ENCODE data around the gene KDM3B.
"Not testable (repeated sequence)": the region's sequence is repeated elsewhere in the genome, so short reads cannot be mapped to it uniquely, and the experiment has no call there.

KDM3B gene

DNA sequence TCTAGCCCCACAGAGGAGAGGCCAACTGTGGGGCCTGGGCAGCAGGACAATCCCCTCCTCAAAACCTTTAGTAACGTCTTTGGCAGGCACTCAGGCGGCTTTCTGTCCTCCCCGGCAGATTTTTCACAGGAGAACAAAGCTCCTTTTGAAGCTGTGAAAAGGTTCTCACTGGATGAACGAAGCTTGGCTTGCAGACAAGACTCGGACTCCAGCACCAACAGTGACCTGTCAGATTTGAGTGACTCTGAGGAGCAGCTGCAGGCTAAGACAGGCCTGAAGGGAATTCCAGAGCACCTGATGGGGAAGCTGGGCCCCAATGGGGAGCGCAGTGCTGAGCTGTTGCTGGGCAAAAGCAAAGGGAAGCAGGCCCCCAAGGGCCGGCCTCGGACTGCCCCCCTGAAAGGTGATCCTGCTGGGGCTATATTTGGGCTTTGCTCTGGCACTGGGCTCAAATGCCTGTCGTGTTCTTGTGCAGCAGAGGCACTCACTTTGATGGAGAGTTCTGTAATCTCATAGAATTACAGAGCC, 39.4 kb downstream of the KDM3B start:
- Histone ChIP-seq H3K9me3 (ENCODE audit: control insufficient read depth, low read length) (no peaks in the 10 kb centered on the region), H3K36me3 (ENCODE audit: control insufficient read depth, insufficient read depth, low read length) (peaks cover 76% of the 10 kb centered on the region), H3K4me3 (ENCODE audit: extremely low read depth, insufficient read depth, low read length, poor library complexity, severe bottlenecking) (no peak overlapping the region), H3K27ac (ENCODE audit: low read depth, low read length, severe bottlenecking) (no peak overlapping the region), H3K4me1 (ENCODE audit: control insufficient read depth, insufficient read depth, low read length, poor library complexity, severe bottlenecking) (no peaks in the 10 kb centered on the region)
- 91 to 96% methylated on average over 9 of the region's 9 CpGs for whole genome bisulfite sequencing, 2 experiments (ENCODE audit: insufficient coverage in 2 of 2)

DNA sequence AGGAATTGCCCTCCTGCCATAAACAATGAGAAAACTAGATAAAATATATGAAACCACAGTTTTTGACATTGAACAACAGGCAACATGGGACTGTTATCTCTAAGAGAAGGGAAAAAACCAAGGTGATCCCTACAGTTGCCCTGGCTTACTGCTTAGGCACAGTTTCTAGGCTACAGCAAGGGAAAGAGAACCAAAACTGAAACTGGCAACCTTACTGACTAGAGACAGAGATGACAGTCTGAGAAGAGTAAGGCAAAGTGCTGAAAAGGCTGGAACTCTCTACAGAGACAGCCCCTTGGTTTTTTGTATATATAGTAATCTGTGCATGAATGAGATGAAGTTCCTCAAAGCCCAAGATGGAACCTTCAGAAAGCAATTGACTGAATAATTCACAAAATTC, 50.2 kb downstream of the KDM3B start:
- no peak overlapping the region for H3K4me3 ChIP-seq (ENCODE audit: extremely low read depth, insufficient read depth, low read length, poor library complexity, severe bottlenecking)
- H3K36me3 ChIP-seq (ENCODE audit: control insufficient read depth, insufficient read depth, low read length) = peaks cover 94% of the 10 kb centered on the region
- H3K9me3 ChIP-seq (ENCODE audit: control insufficient read depth, low read length) = no peaks in the 10 kb centered on the region
- no peaks in the 10 kb centered on the region for H3K4me1 ChIP-seq (ENCODE audit: control insufficient read depth, insufficient read depth, low read length, poor library complexity, severe bottlenecking)
- no peak overlapping the region for H3K27ac ChIP-seq (ENCODE audit: low read depth, low read length, severe bottlenecking)

DNA sequence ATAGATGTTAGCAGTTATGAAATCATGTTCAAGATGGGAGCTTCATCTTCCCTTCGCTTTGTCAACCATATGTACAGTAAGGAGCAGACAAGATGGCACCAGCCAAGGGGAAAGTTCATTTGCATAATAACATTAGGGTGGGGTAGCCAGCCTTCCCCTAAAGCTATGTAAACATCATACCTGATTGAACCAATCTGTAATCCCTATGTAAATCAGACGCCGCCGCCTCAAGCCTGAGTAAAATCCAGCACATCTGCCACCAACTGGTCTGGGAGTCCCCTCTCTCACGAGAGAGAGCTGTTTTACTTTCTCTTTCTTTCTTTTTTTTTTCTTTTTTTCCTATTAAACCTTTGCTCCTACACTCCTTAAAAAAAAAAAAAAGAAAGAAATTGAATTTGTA, 55.5 kb downstream of the KDM3B start:
- Histone ChIP-seq H3K27ac (ENCODE audit: low read depth, low read length, severe bottlenecking) (no peak overlapping the region), H3K4me3 (ENCODE audit: extremely low read depth, insufficient read depth, low read length, poor library complexity, severe bottlenecking) (no peak overlapping the region), H3K4me1 (ENCODE audit: control insufficient read depth, insufficient read depth, low read length, poor library complexity, severe bottlenecking) (no peaks in the 10 kb centered on the region), H3K36me3 (ENCODE audit: control insufficient read depth, insufficient read depth, low read length) (peaks cover 74% of the 10 kb centered on the region), H3K9me3 (ENCODE audit: control insufficient read depth, low read length) (no peaks in the 10 kb centered on the region)
- WGBS, 2 experiments (ENCODE audit: insufficient coverage in 2 of 2) = 95 to 100% methylated on average over 1 to 4 of the region's 5 CpGs

DNA sequence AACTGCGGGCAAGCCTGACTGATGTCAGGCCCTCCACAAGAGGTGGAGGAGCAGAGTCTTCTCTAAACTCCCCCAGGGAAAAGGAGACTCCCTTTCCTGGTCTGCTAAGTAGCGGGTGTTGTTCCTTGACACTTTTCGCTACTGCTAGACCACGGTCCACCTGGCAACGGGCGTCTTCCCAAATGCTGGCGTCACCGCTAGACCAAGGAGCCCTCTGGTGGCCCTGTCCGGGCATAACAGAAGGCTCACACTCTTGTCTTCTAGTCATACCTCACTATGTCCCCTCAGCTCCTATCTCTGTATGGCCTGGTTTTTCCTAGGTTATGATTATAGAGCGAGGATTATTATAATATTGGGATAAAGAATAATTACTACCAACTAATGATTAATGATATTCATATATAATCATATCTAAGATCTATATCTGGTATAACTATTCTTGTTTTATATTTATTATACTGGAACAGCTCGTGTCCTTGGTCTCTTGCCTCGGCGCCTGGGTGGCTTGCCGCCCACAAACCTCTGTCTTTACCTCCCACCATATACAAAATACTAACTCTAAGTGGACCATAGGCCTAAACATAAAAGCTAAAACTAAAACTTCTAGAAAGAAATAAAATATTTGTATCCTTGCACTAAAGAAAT, 58.6 kb downstream of the KDM3B start:
- H3K36me3 ChIP-seq (ENCODE audit: control insufficient read depth, insufficient read depth, low read length) = peaks cover 77% of the 10 kb centered on the region
- H3K4me3 ChIP-seq (ENCODE audit: extremely low read depth, insufficient read depth, low read length, poor library complexity, severe bottlenecking); H3K4me1 ChIP-seq (ENCODE audit: control insufficient read depth, insufficient read depth, low read length, poor library complexity, severe bottlenecking); H3K27ac ChIP-seq (ENCODE audit: low read depth, low read length, severe bottlenecking); H3K9me3 ChIP-seq (ENCODE audit: control insufficient read depth, low read length): not testable (repeated sequence)
- 89 to 94% methylated on average over 6 to 7 of the region's 14 CpGs for WGBS, 2 experiments (ENCODE audit: insufficient coverage in 2 of 2)

DNA sequence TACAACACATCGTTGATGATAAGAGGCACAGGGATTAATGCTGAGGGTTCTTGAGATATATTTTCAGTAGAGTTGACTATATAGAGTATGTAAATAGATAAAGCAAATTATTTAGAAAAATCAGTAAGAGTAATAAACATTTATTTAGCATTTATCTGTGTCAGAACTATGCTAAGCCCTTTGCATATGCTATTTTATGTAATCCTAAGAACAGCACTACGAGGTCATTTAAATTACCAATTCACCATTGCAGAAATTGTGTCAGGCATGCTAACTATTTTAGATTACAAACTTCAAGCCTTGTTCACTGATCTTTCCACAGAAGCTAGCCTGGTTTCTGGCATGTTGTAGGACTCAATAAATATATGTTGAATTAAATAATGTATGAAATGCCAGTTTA, 66.0 kb downstream of the KDM3B start:
- H3K27ac ChIP-seq (ENCODE audit: low read depth, low read length, severe bottlenecking) = no peak overlapping the region
- WGBS, 2 experiments (ENCODE audit: insufficient coverage in 2 of 2) = 100% methylated on average over 1 of the region's 2 CpGs; no CpG with 5 or more reads in 1 of the 2 experiments
- H3K36me3 ChIP-seq (ENCODE audit: control insufficient read depth, insufficient read depth, low read length) = peaks cover 93% of the 10 kb centered on the region

DNA sequence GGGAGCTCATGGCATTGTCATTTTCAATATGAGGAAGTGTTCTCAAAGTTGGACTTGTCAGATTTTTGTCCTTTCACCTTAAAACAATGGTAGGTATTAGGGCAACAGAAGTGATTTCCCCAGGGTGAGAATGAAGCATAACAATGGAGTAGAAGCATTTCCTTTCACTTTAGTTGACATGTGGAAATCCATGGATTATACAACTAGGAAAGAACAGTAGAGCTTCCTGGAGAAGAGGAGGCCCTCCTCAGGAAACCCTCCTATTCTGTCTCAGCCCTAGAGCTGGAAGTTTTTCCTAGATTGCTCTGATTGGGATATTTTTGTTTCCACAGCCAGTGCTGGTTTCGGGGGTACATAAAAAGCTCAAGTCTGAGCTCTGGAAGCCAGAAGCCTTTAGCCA, 72.6 kb downstream of the KDM3B start:
- H3K4me3 ChIP-seq (ENCODE audit: extremely low read depth, insufficient read depth, low read length, poor library complexity, severe bottlenecking) = no peak overlapping the region
- no peaks in the 10 kb centered on the region for H3K9me3 ChIP-seq (ENCODE audit: control insufficient read depth, low read length)
- H3K27ac ChIP-seq (ENCODE audit: low read depth, low read length, severe bottlenecking) = no peak overlapping the region
- no peaks in the 10 kb centered on the region for H3K4me1 ChIP-seq (ENCODE audit: control insufficient read depth, insufficient read depth, low read length, poor library complexity, severe bottlenecking)
- peaks cover 92% of the 10 kb centered on the region for H3K36me3 ChIP-seq (ENCODE audit: control insufficient read depth, insufficient read depth, low read length)
- WGBS, 2 experiments (ENCODE audit: insufficient coverage in 2 of 2) = 100% methylated on average over 1 of the region's 1 CpG; no CpG with 5 or more reads in 1 of the 2 experiments

More for the DNA sequence above, 66.0 kb downstream of the KDM3B start:
- Histone ChIP-seq H3K4me3 (ENCODE audit: extremely low read depth, insufficient read depth, low read length, poor library complexity, severe bottlenecking) (no peak overlapping the region), H3K9me3 (ENCODE audit: control insufficient read depth, low read length) (no peaks in the 10 kb centered on the region), H3K4me1 (ENCODE audit: control insufficient read depth, insufficient read depth, low read length, poor library complexity, severe bottlenecking) (no peaks in the 10 kb centered on the region)

DNA sequence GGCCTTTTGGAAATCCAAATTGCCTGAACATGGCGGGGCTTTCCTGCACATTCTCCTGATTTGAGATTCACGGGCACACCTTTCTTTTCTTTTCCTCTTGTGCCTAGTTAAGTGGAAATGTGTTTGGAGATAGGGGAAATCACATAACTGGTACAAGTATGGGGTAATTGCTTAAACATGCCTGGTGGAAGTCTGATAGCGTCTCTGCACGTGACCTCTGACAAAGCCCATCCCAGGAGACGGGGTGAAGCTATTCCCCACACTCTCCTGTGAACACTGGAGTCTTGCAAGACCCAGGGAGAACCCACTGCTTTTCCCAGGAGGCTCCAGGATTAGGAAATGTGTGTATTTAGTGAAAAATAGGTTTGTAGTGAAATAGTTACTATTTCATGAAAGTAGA, 83.5 kb downstream of the KDM3B start:
- 83 to 100% methylated on average over 2 to 3 of the region's 5 CpGs for WGBS, 2 experiments (ENCODE audit: insufficient coverage in 2 of 2)
- H3K9me3 ChIP-seq (ENCODE audit: control insufficient read depth, low read length) = no peaks in the 10 kb centered on the region
- H3K27ac ChIP-seq (ENCODE audit: low read depth, low read length, severe bottlenecking) = no peak overlapping the region
- H3K4me3 ChIP-seq (ENCODE audit: extremely low read depth, insufficient read depth, low read length, poor library complexity, severe bottlenecking) = no peak overlapping the region
- H3K36me3 ChIP-seq (ENCODE audit: control insufficient read depth, insufficient read depth, low read length) = peaks cover 50% of the 10 kb centered on the region
- H3K4me1 ChIP-seq (ENCODE audit: control insufficient read depth, insufficient read depth, low read length, poor library complexity, severe bottlenecking) = peaks cover 7% of the 10 kb centered on the region

DNA sequence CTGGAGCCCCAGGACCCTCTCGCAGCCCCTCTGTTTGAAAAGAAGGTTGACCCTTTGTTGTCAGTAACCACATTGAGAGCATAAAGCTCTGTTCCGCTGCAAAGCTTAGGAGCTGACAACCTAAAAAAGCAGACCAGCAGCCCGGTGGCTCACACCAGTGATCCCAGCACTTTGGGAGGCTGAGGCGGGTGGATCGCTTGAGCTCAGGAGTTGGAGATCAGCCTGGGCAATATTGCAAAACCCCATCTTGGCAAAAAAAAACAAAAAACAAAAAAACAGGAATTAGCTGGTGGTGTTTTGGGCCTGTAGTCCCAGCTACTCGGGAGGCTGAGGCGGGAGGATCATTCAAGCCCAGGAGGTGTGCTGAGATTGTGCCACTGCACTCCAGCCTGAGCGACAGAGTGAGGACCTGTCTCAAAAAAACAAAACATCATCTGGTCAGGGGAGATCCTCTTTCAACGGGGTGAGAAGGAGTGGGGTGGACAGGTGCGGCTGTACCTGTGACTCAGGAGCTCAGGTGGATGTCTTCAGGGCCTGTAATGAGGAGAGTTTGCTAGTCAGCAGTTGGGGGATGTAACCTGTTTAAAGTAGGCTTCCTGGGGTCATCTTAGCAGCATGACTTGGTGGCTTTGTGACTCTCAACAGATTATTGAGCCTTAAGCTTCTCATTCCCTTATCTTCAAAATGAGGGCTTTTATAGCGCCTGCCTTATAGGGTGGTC, 85.7 kb downstream of the KDM3B start:
- H3K4me1 ChIP-seq (ENCODE audit: control insufficient read depth, insufficient read depth, low read length, poor library complexity, severe bottlenecking) = peaks cover 7% of the 10 kb centered on the region
- H3K36me3 ChIP-seq (ENCODE audit: control insufficient read depth, insufficient read depth, low read length) = peaks cover 31% of the 10 kb centered on the region
- H3K9me3 ChIP-seq (ENCODE audit: control insufficient read depth, low read length) = no peaks in the 10 kb centered on the region
- H3K4me3 ChIP-seq (ENCODE audit: extremely low read depth, insufficient read depth, low read length, poor library complexity, severe bottlenecking) = peak overlapping the region; percentile 53
- WGBS, 2 experiments (ENCODE audit: insufficient coverage in 2 of 2) = 77 to 87% methylated on average over 8 to 9 of the region's 11 CpGs
- peak overlapping the region; percentile 29 for H3K27ac ChIP-seq (ENCODE audit: low read depth, low read length, severe bottlenecking)

DNA sequence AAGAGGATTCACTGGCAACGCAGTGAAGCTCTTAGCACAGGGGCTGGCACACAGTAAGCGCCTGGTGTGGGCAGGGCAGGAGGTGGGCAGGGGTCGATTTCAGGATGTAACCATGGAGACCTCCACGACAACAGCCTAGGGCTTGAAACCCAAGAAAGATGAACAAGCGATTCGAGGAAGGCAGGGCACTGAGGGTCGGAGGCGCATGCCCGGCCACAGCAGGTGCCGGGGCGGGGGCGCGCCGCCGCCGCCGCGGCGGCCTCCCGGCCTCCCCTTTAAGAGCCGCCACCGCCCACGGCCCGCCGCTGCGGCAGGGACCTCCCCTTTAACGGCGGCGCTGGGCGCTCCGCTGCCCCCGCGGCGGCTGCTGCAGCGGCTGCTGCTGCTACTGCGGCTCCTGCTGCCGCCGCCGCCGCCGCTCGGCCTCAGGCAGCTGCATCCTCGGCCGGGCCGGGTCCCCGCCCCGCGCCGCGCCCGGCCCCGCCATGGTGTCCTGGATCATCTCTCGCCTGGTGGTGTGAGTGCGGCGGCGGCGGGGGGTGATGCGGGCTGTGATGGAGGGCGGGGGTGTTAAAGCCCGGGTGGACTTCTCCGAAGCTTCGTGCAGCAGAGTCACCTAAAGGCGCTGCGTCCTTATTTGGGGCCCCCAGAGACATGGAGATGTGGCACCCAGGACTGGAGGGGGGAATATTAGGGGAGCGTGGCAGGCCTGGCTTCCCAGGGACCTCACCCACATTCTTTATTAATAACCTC, 86.4 kb downstream of the KDM3B start, which contains the start of gene REEP2:
Gene REEP2, plus strand, starts transcription at position 334 of the 753 bp plus-strand sequence. Its CDS starts 152 bp downstream, at position 486.
- H3K4me1 ChIP-seq (ENCODE audit: control insufficient read depth, insufficient read depth, low read length, poor library complexity, severe bottlenecking) = peaks cover 7% of the 10 kb centered on the region
- no peaks in the 10 kb centered on the region for H3K9me3 ChIP-seq (ENCODE audit: control insufficient read depth, low read length)
- H3K27ac ChIP-seq (ENCODE audit: low read depth, low read length, severe bottlenecking) = peak within 1 kb of the TSS; percentile 29
- peak within 1 kb of the TSS; percentile 53 for H3K4me3 ChIP-seq (ENCODE audit: extremely low read depth, insufficient read depth, low read length, poor library complexity, severe bottlenecking)
- WGBS, 2 experiments (ENCODE audit: insufficient coverage in 2 of 2) = 1 to 3% methylated on average over 17 to 42 of the region's 65 CpGs
- H3K36me3 ChIP-seq (ENCODE audit: control insufficient read depth, insufficient read depth, low read length) = peaks cover 24% of the 10 kb centered on the region

DNA sequence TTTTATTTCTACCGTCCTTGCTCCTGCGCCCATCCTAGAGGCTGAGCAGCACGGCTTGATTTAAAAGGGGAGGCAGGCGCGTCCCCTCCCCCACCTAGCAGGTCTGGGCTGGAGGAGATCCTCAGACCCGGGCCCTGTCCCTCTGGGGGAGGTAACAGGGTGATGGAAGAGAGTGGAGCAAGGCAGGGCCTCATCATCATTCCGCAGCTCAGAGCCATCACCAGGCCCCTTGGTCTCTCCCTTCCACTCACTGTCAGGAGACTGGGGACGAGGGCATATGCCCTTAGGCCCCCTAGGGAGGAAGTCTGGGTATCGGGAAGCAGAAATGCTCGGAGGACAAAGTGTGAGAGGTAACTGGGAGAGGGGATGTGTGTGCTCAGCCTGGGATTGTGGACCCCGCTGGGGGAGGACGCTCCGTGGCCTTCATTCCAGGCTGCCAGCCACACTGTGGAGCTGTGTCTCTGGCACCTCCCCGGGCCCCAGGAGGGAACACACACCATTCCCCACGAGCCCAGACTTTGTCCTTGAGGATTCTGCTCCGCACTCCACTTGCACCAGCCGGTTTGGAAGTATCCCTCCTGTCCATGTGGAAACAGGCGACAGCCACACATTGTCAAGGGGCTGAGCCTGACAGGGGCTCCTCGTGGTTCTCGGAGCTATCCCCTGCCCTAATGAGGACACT, 87.1 kb downstream of the KDM3B start:
- Histone ChIP-seq H3K36me3 (ENCODE audit: control insufficient read depth, insufficient read depth, low read length) (peaks cover 19% of the 10 kb centered on the region), H3K9me3 (ENCODE audit: control insufficient read depth, low read length) (no peaks in the 10 kb centered on the region), H3K4me1 (ENCODE audit: control insufficient read depth, insufficient read depth, low read length, poor library complexity, severe bottlenecking) (peaks cover 7% of the 10 kb centered on the region), H3K27ac (ENCODE audit: low read depth, low read length, severe bottlenecking) (no peak overlapping the region), H3K4me3 (ENCODE audit: extremely low read depth, insufficient read depth, low read length, poor library complexity, severe bottlenecking) (peak overlapping the region; percentile 53)
- WGBS, 2 experiments (ENCODE audit: insufficient coverage in 2 of 2) = 42 to 48% methylated on average over 10 to 12 of the region's 20 CpGs
